Activated CD8-positive, alpha-beta memory T cell treated with anti-CD3 and anti-CD28 coated beads for 1 hour (primary cell): ENCODE measurements around the gene DCC.

Experiments used
- DNase-seq, 2 donors: peaks; one replicate each; pipeline ENCODE4 v3.0.0-alpha.2; 2020; ENCODE audit warnings: low read depth in 1 of 2; ENCODE audit errors: extremely low read depth in 1 of 2

Gene DCC

DNA sequence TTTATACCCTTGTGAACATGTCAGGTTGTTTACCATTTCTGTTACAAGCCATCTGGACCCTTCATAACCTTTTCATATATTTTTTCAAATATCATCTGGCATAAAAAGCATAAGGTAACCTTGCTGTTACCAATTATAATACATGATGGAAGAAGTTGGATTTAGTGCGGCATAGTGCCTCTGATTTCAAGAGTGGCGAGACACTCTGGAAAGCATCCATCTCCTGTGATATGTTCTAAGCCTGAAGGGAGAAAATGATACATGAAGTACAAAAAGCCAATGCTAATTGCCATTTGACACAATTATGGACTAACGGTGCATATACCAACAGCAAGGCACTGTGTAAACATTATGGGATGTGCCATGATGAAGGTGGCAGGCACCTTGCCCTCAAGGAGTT is 75.1 kb downstream of the DCC start:
- no peak for DNase-seq

DNA sequence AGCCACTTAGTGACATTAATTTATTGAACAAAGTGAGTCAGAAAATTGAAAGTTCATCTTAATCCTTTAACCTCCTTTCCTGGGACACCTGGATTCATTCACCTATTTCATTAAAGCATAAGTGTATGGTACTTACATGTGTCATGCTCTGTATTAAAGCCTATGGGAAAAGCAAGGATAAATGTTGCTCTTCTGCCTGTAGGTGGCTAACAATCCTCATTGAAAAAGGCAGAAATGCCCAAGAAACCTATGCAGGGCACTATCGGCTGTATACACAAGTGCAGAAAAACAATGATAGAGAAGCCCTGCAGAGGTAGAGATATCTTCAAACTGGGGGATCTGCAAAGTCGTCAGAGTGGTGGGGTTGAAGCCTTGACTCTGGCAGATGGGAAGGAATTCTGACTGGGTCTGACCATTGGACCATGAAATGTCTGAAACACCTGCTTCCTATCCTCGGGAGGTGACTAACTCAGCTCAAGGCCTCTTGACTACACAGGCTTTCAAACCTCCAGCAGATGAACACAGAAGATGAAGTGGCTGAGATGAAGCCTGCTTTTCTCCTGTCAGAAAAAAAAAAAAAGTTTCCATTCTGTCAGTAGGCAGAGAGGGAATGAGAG is 83.1 kb downstream of the DCC start:
- no peak for DNase-seq

DNA sequence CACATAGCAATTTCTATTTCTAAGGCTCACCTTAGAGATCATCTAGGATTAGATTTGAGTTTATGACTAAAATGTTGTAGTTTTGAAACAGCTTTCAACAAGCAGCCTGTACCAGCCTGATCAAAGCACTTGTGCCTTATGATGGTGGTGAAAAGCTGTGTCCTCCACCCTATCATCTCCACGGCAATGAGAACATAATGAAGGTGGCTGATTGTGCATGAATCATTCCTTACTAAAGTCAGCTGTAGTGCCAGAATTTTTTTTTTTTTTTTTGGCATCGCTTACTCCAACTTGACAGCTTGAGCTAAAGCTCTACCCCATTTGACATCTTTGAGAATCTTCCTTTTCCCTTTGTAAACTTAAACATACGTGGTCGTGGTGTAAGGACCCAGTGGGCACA is 86.0 kb downstream of the DCC start:
- no peak for DNase-seq

DNA sequence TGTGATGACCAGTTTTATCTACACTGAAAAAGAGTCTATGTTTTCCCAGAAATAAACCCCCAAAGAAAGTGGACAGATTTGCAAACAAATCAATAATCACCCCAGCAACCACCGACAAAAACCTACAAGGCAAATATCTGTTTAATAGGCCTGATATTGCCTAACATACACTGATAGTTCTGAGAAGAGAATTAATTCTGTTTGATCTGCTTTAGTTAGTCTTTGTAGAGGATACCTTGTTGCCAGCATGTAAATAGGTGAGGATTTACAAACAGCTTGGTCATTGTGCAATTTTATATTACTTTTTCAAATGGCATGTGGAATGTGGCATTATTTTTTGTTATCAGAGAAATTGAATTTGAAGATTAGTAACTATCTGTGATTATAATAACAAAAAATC is 86.5 kb downstream of the DCC start:
- DNase-seq, result no peak

DNA sequence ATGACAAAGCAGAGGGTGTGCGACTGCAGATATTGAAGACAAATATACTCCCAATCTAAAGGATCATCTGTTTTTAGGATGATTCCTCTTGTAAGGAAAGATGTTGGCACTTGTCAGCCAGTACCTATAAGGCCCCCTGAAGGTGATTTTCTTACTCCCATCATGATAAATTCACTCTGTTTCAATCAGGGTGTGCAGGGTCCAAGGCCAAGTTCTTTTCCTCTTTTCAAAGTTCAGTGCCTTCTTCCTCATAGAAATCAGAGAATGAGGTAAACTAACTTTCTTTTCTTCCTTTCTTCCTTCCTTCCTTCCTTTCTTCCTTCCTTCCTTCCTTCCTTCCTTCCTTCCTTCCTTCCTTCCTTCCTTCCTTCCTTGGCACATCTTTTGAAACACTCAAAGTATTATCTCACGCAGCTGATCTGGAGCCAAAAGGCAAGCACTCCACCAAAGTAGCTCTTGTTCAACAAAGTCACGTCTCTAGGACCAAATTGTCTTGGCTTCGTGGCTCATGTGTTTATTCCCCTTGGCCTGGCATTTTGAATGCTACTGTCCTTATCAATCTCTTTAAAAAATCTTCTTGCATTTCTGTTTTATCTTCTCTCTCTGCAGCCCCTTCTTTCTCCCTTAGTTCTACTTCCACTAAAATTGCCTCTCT is 87.7 kb downstream of the DCC start:
- DNase-seq, result no peak

DNA sequence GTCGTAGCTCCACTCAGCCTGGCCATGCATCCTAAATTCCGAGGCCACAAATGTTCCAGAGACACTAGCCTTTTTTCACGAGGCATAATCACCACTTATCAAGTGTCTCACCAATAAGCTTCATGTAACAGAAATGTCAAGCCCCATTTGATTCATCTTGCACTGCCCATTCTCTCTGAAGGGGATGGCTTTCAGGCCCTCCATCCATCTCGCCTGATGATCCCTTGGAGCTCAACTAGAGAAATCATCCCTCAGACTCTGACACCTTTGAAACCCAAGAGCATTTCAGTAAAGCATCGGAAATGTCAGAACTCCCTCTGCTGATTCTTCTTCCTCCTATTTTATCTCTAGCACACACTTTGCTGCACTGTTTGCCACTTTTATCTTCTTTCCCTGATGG is 91.7 kb downstream of the DCC start:
- no peak for DNase-seq

DNA sequence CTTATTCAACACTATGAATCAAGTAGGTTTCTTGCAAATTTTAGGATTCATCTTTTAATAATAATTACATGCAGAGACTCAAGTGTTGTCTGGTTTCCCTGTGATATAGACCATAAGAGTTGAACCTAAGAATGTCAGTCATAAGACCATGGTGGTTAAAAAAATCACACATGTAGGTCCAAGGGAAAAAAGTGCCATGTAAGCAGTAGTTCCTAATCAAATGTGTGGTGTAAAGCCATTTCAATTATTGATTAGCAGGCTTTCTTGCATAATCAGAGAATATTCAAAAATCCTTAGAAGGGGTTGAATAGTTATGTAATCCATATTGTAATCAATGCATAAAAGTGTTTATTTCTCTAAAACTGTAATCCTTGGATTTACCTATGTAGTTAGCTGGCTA is 93.8 kb downstream of the DCC start:
- DNase-seq, result no peak

DNA sequence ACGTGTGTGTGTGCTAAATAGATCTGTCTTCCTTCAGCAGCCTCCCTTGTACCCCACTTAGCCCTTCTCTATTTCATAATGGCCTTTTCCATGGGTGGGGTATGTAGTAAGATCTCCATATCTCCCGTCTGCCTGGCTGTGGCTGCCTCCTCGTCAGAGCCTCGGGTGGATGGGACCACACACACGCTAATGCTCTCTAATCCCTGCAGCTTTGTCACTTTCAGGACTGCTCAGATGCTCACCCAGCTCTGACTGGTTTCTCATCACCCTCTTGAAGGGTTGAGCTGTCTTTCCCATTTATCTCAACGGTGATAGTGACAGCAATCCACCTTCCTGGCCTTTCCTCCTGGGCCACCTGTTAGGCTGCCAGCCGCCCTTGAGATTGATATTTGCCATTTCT is 95.3 kb downstream of the DCC start:
- no peak for DNase-seq

DNA sequence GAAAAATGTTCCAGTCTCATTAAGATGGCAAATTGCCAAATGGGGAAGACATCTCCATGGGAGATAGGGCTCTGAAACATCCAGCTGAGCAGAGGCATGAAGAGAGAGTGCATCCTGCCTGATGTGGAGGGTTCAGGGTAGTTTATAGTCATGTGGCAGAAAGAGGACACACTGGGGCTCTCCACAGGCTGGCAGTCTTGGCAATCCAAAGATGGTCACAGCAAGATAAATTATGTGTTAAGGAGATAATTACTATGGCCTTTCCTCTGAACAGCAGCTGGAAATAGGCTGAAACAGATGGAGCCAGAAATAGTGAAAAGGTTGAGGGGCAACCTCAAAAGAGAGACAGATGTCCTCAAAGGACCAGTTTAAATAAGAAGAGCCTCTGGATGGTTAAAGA is 97.2 kb downstream of the DCC start:
- no peak for DNase-seq

DNA sequence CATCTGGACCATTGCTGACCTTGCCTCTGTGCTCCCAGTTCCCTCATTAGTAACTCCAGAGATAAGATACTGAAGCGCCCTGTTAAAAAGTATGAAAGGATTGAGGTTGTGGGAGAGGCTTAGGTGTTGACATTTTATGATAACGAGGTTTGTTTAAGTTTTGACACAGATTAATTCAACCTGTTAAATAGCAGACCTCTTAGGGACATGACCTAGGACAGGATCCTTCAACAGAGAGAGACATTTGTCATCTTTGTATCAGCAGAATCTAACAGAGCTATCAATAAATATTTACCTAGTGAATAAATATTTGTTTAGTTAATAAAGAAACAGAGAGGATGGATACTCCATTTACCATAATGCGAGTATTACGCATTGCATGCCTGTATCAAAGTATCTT is 99.5 kb downstream of the DCC start:
- DNase-seq, result no peak

DNA sequence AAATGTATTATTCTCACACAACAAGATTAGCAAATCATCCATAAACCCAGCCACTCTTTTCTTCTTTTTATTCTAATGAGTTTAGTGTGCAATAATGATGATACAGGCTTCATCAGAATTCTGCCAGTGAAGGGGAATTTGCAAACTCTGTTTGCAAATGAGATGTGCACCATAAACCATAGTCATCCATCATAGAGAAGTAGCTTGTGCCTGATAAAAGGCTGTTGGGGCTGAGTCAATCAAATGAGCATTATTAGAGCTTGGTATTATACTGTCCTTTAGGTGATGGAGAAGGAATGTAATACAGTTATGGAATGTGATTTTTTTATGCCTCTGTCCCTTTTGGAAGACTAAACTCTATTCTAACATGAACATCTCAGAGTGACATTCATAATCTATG is 101.8 kb downstream of the DCC start:
- no peak for DNase-seq

DNA sequence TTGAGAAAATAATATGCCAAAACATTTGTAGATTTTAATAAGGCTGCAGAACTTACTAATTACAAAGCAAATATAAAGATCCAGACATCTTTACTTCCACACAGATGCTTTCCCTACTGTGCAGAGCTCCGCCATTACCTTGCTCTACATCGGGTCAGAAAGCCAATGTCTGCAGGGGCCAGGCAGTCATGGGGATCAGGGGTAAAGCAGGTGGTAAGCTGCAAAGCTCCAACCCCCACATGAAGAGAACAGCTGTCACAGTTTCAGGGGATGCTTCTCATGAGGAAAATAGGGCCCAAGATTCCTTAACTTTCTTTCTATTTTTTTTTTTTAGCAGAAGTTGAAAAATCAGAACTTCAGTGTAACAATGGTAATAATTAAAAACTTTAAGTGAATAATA is 102.7 kb downstream of the DCC start:
- DNase-seq, result no peak

DNA sequence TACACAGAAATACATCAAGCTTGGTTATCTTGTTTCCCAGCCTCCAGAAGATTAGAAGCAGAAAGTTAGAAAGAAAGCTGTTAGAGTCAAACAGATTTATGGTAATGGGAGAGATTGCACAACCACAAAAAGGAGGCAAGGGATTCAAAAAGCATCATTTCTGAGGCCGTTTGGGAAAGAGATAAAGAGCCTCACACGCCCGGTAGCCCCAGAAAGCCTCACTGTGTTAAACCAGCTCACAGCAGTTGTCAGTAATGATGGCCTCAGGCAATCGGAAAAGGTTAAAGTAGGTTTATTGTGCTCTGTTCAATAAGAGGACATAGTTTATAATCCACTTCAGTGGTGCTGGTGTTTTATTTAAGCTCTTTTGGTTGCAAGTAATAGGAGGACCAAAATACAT is 111.3 kb downstream of the DCC start:
- DNase-seq, result no peak

DNA sequence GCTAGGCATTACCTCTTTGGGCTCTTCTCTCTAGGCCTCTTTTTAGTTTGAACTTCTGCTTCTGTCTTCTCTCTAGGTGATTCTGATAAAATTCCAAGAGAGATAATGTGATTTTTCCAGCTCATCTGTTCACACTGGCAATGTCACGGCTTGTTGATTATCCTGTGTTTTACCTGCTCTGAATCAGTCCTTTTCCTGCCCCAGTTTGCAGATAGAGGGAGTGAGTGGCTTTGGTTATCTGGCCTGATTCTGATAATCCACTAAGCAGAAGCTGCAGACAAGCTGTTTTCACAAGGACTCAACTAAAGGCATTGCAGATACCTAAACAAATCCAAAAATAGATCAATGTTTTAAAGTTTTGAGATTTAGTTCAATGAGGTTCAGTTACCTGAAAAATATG is 111.9 kb downstream of the DCC start:
- DNase-seq, result no peak

DNA sequence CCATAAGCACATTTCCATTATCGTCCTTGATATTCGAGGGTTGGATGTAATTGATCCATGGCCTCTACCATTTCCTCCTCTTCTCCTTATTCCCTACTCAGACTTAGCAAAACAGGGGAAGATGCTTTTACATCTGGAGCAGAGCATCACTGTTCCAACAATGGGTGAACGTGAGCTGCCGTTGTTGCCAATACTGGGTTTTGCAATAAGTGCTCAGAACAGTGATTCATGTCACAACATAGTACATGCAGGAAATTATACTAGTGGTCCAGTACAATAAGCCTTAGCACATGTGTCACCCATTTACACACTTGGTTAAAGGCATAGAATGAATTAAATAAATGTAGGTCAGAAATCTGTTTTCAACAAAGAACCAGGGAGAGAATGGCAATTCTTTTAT is 112.4 kb downstream of the DCC start:
- DNase-seq, result no peak

DNA sequence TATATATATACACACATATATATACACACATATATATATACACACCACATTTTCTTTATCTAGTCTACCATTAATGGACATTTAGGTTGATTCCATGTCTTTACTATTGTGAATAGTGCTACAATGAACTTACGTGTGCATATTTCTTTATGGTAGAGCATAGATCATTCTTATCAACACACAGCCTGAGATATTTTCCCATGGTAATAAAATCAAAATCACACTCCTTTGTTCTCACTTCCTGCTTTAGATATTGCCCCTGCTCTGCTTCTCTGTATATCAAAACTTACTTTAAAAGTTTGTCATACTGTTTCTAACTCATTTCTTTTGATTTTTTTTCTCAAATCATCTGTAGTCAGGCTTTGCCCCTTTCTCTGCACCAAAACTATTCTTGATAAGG is 119.9 kb downstream of the DCC start:
- DNase-seq, result no peak

DNA sequence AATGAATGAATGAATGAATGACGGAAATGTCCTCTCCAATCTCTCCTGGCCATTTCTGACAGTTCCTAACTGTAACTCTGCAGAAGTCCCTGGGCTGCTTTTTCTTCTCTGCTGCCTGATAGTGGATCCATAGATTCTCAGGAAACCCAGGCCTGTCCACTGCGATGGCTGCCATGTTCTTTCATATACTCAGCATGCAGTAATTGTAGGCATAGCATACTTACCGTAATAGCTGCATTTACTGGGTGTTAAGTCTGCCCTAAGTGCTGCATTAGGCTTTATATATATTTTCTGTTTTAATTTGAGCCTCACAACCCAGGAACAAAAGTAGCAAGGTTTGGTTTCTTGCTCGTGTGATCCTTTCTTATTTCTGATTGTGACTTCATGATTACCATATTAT is 122.9 kb downstream of the DCC start:
- DNase-seq, result no peak

DNA sequence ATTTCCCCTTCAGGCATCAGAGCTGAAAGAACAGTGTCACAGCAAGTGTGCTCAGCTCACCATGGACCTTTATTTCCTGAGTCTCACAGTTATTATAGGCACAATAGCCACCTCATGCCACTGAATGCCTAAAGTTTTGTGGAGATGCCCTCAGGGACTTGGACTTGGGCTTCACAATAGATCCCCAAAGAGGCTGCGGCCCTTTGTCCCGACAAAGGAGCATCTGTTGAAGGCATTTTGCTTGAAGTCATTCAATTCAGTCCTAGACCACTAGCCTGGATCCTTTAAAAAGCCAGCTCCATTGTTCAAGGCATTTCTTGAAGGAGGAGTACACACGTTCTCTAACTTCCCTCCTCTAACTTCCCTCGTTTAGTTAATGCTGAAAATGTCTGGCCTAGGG is 125.4 kb downstream of the DCC start:
- DNase-seq, result no peak

DNA sequence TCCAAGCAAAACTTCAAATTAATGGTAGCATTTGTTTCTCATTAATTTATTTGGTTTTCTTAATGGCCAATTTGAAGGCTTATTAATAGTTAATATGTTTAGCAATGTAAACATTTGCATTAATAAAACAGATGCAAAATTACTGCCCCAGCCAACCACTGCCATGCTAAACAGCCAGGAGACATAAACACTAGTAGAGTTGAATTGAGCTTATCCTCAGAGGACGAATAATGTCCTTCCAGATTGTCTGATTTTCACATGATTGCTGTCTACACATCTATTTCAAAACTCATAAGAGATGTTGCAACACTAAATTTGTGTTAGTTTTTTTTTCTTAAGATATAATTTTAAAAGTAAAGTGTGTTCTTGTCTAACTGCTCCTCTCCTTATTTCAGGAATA is 128.5 kb downstream of the DCC start:
- no peak for DNase-seq

DNA sequence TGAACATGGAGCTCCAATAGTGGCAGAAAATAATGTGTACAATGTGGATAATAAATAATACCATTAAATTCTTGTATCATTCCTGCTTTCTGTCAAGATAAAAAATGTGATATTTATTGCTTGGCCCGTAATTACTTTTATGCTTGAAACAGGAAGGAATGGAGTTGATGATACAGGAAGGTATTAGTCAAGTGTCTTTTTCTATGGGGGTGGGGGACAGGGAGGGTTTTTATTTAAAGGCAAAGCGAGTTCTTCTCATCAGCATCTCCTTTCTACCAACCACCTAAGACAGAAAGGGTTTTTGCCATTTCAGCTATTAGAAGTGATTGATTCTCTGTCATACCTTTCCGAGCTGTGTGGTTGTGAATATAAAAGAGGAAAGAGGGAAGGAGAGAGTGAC is 135.3 kb downstream of the DCC start:
- no peak for DNase-seq

DNA sequence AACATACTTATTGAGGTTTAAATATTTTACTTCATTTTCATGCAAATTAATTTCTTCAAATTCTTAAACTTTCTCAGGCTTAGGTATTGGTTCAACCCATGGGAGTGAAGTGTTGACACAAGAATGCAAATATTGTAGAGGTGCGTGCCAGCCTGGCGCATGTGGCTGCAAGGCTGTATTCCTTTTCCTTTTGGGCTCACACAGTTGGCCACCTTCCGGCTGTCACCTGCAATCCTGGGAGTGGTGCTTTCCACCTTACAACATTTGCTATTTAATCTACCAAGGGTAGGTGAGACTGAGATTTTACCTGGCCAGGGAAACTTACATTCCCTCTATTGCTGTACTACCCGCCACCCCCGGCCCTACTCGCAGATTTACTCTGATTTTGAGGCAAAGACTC is 141.1 kb downstream of the DCC start:
- no peak for DNase-seq

DNA sequence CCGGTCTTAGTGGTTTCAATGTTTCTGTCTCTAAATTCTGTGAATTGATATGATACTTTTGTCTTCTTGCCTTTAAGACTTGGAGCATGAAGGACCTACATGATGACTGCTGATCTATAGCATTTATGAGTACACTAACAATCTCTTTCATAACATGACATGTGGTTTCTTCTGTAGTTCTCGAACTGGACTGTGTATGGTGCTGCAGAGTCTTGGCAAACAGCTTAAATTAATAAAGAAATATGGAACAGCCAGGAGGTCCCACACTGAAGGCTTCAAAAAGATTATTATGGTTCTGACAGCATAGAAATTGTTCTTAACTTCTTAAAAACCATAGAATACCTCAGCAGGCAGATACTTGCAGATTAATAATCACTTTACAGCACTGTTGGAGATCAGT is 145.0 kb downstream of the DCC start:
- no peak for DNase-seq

DNA sequence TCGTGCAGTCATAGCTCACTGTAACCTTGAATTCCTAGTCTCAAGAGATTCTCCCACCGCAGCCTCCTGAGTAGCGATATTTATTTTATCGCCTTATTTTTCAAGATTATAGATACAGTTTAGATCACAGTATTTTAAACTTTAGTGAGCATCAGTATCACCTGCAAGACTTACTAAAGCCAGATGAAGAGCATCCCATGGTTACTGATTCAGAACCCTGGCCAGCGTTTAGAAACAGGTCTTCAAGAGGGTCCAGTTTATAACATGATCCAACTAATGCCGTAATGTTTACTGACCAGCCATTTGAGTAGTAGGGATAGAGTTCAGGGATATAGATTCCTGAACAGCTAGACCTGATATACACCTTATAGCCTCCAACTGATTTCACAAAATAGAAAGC is 146.1 kb downstream of the DCC start:
- DNase-seq, result no peak
